WTC11 (cell line): Measurements from ENCODE around the gene GGA1. TPM values are rescaled to one million over a fixed set of nuclear protein-coding genes. Genes with fewer than 3 reads are reported as not detected.
A peak's percentile ranks its signal among the peaks of the same experiment; 100 is the strongest.

Source experiments
- ATAC-seq: fragments of 200-7000 bp; cut with Tn5 transposase; 2 replicates; pipeline ENCODE4 v1.10.0; 2021; ENCODE audit warnings: mild to moderate bottlenecking, moderate library complexity
- CTCF ChIA-PET: fragments of 300-600 bp; sonication (Branson Sonifier 250); formaldehyde crosslinking; loops from one replicate; lab custom pipeline; 2021; ENCODE audit warnings: antibody characterized with exemption; lab: Charles Lee
- POLR2A ChIA-PET: fragments of 350-600 bp; sonication (Branson Sonifier 250); formaldehyde crosslinking; loops from one replicate; lab custom pipeline; 2021; ENCODE audit warnings: antibody characterized with exemption; lab: Charles Lee
- DNase-seq: peaks from one replicate; pipeline ENCODE4 v3.0.0; 2021; ENCODE audit warnings: low spot score
- H3K27ac Mint-ChIP-seq: 2 replicates; pipeline ENCODE4 v1.8.0; 2021; ENCODE audit warnings: mixed read lengths
- H3K27me3 Mint-ChIP-seq: 2 replicates; pipeline ENCODE4 v1.8.0; 2021; ENCODE audit warnings: low read depth, mild to moderate bottlenecking, moderate library complexity, mixed read lengths
- H3K36me3 Mint-ChIP-seq: 2 replicates; pipeline ENCODE4 v1.8.0; 2021; ENCODE audit warnings: mixed read lengths
- H3K4me1 Mint-ChIP-seq: 2 replicates; pipeline ENCODE4 v1.8.0; 2022; ENCODE audit warnings: mixed read lengths
- H3K4me3 Mint-ChIP-seq: 2 replicates; pipeline ENCODE4 v1.8.0; 2021; ENCODE audit warnings: mild to moderate bottlenecking, moderate library complexity, mixed read lengths
- H3K9me3 Mint-ChIP-seq: 2 replicates; pipeline ENCODE4 v1.8.0; 2021; ENCODE audit warnings: mixed read lengths
- ATF2 ChIP-seq: sonication (generic); formaldehyde crosslinking; IDR thresholded peaks from 2 replicates; pipeline ENCODE4 v1.8.1; 2022; ENCODE audit warnings: low read depth, missing genetic modification reagents, borderline replicate concordance
- CBFB ChIP-seq: sonication (generic); formaldehyde crosslinking; IDR thresholded peaks from 2 replicates; pipeline ENCODE4 v1.8.1; 2022; ENCODE audit warnings: mild to moderate bottlenecking, low read depth, missing genetic modification reagents
- GABPB1 ChIP-seq: sonication (generic); formaldehyde crosslinking; IDR thresholded peaks from 2 replicates; pipeline ENCODE4 v1.8.1; 2023; ENCODE audit warnings: mild to moderate bottlenecking, missing genetic modification reagents
- HMGA2 ChIP-seq: fragments of 250-450 bp; sonication (Bioruptor Pico); IDR thresholded peaks from 2 replicates; pipeline ENCODE4 v1.4.0; 2021; ENCODE audit warnings: mild to moderate bottlenecking, moderate library complexity
- IRF1 ChIP-seq: sonication (generic); formaldehyde crosslinking; IDR thresholded peaks from 2 replicates; pipeline ENCODE4 v1.8.0; 2023; ENCODE audit warnings: missing genetic modification reagents
- JAZF1 ChIP-seq: fragments of 250-450 bp; sonication (Bioruptor Pico); IDR thresholded peaks from 2 replicates; pipeline ENCODE4 v1.9.0; 2021; ENCODE audit warnings: moderate library complexity, mild to moderate bottlenecking, inconsistent platforms
- MAX ChIP-seq: sonication (generic); formaldehyde crosslinking; IDR thresholded peaks from 2 replicates; pipeline ENCODE4 v1.8.0; 2022; ENCODE audit warnings: mild to moderate bottlenecking, missing genetic modification reagents
- ZBTB43 ChIP-seq: sonication (generic); formaldehyde crosslinking; IDR thresholded peaks from 2 replicates; pipeline ENCODE4 v1.8.1; 2023; ENCODE audit warnings: mild to moderate bottlenecking, missing genetic modification reagents
- ZNF121 ChIP-seq: sonication (generic); formaldehyde crosslinking; IDR thresholded peaks from 2 replicates; pipeline ENCODE4 v1.8.0; 2023; ENCODE audit warnings: missing genetic modification reagents
- ZNF232 ChIP-seq: sonication (generic); formaldehyde crosslinking; IDR thresholded peaks from 2 replicates; pipeline ENCODE4 v1.8.0; 2022; ENCODE audit warnings: mild to moderate bottlenecking, missing genetic modification reagents
- ZNF423 ChIP-seq: fragments of 250-450 bp; sonication (Bioruptor Pico); IDR thresholded peaks from 2 replicates; pipeline ENCODE4 v2.1.2; 2022; ENCODE audit warnings: mild to moderate bottlenecking, moderate library complexity
- total RNA-seq: library from RNA; stranded (reverse); gene quantifications from 3 replicates; pipeline ENCODE4 v1.2.3, GENCODE V29; 2021
- TF ChIP-seq, protein P1 (sequence below): sonication (generic); formaldehyde crosslinking; IDR thresholded peaks from 2 replicates; pipeline ENCODE4 v1.8.0; 2022; ENCODE audit warnings: mild to moderate bottlenecking, missing genetic modification reagents
- TF ChIP-seq, protein P2 (sequence below): fragments of 250-450 bp; sonication (Bioruptor Pico); IDR thresholded peaks from 2 replicates; pipeline ENCODE4 v2.1.2; 2022; ENCODE audit warnings: mild to moderate bottlenecking, moderate library complexity
- TF ChIP-seq, protein P3 (sequence below): sonication (generic); formaldehyde crosslinking; conservative IDR thresholded peaks from 2 replicates; pipeline ENCODE4 v1.8.1; 2023; ENCODE audit warnings: mild to moderate bottlenecking, low read depth, missing genetic modification reagents, moderate library complexity

GGA1 gene
- total RNA-seq, 1 experiment from 2014 or later = 66.3 TPM

- POLR2A ChIA-PET = interaction anchor here (1.5 to 5.7 kb wide), 3 partner anchors 22 to 27 kb away, joined by 3 to 24 read pairs (median 5); no protein-coding TSS in a partner anchor
- no peaks in the 10 kb centered on the region for H3K36me3 Mint-ChIP-seq
- DNase-seq (no peak), ATAC-seq (no peak)
- peaks cover 39% of the 10 kb centered on the region for H3K4me1 Mint-ChIP-seq
- no peaks in the 10 kb centered on the region for H3K9me3 Mint-ChIP-seq
- H3K27me3 Mint-ChIP-seq = peaks cover 5% of the 10 kb centered on the region
- CTCF ChIA-PET = interaction anchor here (0.6 to 20.7 kb wide), 11 partner anchors 11 to 96 kb away, joined by 3 to 728 read pairs (median 12); partner anchors contain the start of gene LGALS2
- H3K27ac Mint-ChIP-seq = no peak overlapping the region
- H3K4me3 Mint-ChIP-seq = no peak overlapping the region
- TF ChIP-seq HMGA2 (CRISPR knock-in tag) (no peak), ZNF121 (CRISPR knock-in tag) (no peak), JAZF1 (no peak), ATF2 (no peak)
- TF ChIP-seq, protein P1, sequence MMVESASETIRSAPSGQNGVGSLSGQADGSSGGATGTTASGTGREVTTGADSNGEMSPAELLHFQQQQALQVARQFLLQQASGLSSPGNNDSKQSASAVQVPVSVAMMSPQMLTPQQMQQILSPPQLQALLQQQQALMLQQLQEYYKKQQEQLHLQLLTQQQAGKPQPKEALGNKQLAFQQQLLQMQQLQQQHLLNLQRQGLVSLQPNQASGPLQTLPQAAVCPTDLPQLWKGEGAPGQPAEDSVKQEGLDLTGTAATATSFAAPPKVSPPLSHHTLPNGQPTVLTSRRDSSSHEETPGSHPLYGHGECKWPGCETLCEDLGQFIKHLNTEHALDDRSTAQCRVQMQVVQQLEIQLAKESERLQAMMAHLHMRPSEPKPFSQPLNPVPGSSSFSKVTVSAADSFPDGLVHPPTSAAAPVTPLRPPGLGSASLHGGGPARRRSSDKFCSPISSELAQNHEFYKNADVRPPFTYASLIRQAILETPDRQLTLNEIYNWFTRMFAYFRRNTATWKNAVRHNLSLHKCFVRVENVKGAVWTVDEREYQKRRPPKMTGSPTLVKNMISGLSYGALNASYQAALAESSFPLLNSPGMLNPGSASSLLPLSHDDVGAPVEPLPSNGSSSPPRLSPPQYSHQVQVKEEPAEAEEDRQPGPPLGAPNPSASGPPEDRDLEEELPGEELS (CRISPR knock-in tag) = peak; percentile 23; the same call in 1 of the 2 replicates
- TF ChIP-seq, protein P2, sequence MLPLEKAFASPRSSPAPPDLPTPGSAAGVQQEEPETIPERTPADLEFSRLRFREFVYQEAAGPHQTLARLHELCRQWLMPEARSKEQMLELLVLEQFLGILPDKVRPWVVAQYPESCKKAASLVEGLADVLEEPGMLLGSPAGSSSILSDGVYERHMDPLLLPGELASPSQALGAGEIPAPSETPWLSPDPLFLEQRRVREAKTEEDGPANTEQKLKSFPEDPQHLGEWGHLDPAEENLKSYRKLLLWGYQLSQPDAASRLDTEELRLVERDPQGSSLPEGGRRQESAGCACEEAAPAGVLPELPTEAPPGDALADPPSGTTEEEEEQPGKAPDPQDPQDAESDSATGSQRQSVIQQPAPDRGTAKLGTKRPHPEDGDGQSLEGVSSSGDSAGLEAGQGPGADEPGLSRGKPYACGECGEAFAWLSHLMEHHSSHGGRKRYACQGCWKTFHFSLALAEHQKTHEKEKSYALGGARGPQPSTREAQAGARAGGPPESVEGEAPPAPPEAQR (CRISPR knock-in tag) = no peak
Measured at GRCh38 chr22:37568448-37569008, 40.1 kb upstream of the GGA1 start.

DNA sequence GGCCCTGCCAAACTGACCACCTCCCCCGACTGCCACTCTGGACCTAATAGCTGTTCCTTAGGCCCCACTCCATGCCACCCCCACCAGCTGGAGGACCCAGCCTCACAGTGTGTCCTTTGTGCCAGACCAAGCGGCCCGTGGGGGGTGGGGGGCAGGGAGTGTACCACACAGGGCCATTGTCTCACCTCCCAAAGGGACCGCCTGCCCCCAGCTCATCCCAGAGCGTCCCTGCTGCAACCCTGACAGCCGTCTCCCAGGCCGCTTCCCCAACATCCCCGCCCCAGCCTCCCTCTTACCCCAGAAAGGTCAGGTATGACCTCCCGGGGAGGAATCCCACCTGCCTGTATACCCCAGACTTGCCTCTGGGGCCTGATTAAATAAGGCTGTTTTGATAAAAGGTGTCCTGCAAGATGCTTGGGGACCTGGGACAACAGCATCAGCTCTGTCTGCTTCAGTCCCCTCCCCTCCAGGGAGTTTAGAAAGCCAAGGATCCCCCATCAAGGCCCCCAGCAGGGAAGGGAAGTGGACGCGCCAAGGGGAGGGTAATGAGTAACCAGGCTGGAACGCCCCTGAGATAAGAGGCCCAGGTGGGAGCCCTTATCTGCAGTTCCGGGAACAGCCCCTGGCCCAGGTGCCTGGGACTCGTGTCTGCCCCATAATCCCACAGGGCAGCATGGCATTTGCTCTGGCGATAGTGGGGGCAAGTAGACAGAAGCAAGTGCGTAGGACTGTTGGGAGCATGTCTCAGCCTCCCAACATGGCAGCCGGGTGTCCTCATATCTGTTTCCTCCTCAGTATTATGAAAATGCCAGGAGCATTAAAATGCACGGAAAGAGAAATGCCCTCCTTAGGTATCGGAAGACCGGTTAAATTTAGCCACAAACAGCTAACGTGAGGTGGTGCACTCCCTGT is 39.4 kb upstream of the GGA1 start:
- Mint-ChIP-seq H3K4me3 (no peak overlapping the region), H3K27ac (peak overlapping the region; percentile 32)
- POLR2A ChIA-PET = interaction anchor here (0.9 to 5.7 kb wide), 6 partner anchors 13 to 30 kb away, joined by 3 to 24 read pairs (median 3); no protein-coding TSS in a partner anchor

More for the DNA sequence above, 39.4 kb upstream of the GGA1 start:
- Mint-ChIP-seq H3K9me3 (no peaks in the 10 kb centered on the region), H3K36me3 (no peaks in the 10 kb centered on the region)
- CTCF ChIA-PET = interaction anchor here (0.6 to 20.7 kb wide), 11 partner anchors 8 to 124 kb away, joined by 3 to 728 read pairs (median 4); partner anchors contain the start of genes LGALS2 and MFNG
- TF ChIP-seq MAX (peak; percentile 40; the same call in 1 of the 2 replicates), ZNF232 (no peak), GABPB1 (CRISPR knock-in tag) (peak; percentile 71; the same call in 1 of the 2 replicates), IRF1 (CRISPR knock-in tag) (no peak), ZBTB43 (CRISPR knock-in tag) (no peak), CBFB (no peak), ZNF423 (CRISPR knock-in tag) (0 out of 2 replicates have a peak, but pooled peaks have one; percentile 5)
- TF ChIP-seq, protein P3, sequence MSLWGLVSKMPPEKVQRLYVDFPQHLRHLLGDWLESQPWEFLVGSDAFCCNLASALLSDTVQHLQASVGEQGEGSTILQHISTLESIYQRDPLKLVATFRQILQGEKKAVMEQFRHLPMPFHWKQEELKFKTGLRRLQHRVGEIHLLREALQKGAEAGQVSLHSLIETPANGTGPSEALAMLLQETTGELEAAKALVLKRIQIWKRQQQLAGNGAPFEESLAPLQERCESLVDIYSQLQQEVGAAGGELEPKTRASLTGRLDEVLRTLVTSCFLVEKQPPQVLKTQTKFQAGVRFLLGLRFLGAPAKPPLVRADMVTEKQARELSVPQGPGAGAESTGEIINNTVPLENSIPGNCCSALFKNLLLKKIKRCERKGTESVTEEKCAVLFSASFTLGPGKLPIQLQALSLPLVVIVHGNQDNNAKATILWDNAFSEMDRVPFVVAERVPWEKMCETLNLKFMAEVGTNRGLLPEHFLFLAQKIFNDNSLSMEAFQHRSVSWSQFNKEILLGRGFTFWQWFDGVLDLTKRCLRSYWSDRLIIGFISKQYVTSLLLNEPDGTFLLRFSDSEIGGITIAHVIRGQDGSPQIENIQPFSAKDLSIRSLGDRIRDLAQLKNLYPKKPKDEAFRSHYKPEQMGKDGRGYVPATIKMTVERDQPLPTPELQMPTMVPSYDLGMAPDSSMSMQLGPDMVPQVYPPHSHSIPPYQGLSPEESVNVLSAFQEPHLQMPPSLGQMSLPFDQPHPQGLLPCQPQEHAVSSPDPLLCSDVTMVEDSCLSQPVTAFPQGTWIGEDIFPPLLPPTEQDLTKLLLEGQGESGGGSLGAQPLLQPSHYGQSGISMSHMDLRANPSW (CRISPR knock-in tag) = no peak
- TF ChIP-seq, all 79 proteins: peak for 3
- peaks cover 5% of the 10 kb centered on the region for H3K27me3 Mint-ChIP-seq
- ATAC-seq (peak; percentile 63), DNase-seq (no peak)
- H3K4me1 Mint-ChIP-seq = peaks cover 32% of the 10 kb centered on the region
